Myocyte (in vitro differentiated cells): ENCODE data around the gene ADAM19. TPM values are rescaled to one million over a fixed set of nuclear protein-coding genes. Genes with fewer than 3 reads are reported as not detected.

Experiments
- DNase-seq: peaks from one replicate; pipeline ENCODE4 v3.0.0-alpha.2; 2012; ENCODE audit warnings: low read depth
- total RNA-seq: library from RNA; depleted of rRNA; stranded (reverse); fragments of >200 nt; gene quantifications from 2 replicates; pipeline ENCODE4 v1.2.3, GENCODE V29; 2014

The ADAM19 gene
- total RNA-seq, 1 donor from 2014 or later: 33.4 TPM

DNA sequence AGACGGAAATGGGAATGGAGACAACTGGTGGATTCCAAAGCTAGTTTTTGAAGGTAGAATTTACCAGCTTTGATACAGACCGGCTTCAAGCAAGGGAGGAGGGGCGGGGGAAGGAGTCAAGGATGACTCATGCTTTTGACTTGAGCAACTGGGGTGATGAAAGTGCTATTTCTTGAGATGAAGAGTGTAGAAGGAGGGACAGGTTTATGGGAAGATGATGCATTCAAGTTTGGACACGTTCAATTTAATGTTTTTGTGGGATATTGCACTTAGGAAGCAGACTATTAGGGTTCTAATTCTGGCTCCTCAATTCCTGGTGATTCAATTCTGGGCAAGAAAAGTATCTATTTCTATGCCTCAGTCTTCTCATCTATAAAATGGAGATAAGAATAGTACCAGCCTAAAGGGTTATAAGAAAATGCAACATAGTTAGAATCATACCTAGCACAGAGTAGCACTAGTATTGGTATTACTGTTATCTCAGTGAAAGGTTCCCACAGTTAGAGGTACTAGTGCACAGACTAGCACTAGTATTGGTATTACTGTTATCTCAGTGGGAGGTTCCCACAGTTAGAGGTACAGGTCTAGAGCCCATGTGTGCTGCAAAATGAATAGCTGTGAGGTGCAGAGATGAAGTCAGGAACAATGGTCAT, 110.9 kb downstream of the ADAM19 start:
- DNase-seq: peak; percentile 75

DNA sequence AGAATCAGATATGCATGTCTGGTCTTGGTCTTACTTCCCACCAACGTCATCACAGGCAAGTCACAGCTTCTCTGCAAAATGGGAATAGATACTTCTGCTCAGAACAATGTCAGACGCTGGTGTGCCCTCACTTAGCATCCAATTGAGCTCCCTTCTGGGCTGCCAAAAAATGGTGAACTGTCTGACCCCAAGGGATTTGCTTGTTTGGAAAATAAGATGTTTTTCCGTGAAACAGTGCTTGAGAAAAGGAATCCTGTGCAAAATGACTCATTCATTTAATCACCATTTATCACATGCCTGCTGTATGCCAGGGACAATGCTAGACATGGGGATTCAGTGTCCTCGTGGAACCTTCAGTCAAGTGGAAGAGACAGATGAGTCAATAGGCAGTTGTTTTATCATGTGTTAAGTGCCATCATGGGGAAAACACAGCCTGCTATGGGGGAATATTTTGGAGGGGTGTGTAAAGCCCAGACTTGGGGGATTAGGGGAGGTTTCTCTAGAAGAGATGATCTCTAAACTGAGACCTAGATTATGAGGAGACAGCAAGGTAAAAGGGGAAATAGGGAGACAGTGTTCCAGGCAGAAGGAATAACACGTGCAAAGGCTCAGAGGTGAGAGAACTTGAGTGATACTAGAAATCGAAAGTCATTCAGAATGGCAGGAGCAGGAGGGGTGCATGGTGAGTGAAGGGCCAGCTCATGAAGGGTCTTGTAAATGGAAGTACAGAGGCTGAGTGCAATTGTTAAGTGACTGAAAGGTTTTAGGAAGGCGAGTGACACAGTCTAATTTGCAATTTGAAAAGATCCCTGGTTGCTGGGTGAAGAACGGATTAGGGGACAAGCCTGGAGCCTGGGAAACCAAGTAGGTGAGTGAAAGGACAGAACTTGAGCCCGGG, 111.7 kb downstream of the ADAM19 start:
- DNase-seq: peak; percentile 30

DNA sequence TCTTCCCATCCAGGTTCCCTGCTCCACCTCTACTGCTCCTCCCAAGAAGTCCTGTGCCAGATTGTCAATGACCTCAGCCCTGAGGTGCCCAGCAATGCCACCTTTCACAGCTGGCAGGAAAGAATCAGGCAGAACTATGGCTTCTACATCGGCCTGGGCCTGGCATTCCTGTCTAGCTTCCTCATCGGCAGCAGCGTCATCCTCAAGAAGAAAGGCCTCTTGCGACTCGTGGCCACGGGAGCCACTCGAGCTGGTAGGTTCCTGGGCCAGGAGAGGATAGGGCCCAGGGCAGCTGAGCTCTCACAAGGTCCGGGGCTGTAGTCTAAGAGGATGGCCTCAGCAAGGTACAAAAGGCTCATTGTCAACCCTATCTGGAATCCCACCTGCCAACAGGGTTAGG, 112.5 kb downstream of the ADAM19 start:
- no peak for DNase-seq

DNA sequence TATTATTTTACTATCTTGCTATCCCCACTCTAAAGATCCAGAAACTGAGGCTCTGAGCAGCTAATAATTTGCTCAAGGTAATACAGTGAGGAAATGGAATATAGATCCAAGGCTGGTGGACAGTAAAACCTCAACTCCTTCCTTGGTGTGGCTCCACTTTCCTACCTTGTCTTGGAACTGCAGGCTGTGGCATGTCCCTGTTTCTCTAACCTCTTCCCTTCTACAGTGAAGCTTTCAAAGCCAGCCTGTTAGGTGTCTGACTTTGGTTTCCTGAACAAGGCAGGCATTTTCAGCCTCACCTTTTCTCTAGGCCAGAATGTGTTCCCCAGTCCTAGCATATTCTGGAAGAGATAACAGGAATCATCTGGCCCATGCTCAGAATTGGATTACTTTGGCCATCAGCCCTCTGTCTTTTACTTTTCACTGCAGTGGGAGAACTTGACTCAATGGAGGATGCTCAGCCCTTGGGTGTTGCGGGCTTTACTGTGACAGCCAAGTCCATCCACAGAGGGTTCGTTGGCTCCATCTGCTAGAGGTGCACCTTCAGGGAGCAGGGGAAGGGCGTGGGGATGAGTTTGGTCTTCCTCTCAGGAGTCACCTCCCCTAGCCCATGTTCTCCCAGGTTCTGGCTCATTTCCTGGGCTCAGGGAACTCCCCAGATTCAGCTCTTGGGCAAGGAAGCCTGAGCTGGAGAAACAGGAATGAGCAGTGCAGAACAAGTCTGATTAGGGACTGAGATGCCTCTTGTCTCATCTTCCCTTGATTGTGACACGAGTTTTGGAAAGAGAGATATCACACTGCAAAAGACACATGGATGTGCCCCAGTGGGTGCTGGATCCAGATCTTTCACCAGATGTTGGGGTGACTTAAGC, 114.4 kb downstream of the ADAM19 start:
- DNase-seq: no peak

DNA sequence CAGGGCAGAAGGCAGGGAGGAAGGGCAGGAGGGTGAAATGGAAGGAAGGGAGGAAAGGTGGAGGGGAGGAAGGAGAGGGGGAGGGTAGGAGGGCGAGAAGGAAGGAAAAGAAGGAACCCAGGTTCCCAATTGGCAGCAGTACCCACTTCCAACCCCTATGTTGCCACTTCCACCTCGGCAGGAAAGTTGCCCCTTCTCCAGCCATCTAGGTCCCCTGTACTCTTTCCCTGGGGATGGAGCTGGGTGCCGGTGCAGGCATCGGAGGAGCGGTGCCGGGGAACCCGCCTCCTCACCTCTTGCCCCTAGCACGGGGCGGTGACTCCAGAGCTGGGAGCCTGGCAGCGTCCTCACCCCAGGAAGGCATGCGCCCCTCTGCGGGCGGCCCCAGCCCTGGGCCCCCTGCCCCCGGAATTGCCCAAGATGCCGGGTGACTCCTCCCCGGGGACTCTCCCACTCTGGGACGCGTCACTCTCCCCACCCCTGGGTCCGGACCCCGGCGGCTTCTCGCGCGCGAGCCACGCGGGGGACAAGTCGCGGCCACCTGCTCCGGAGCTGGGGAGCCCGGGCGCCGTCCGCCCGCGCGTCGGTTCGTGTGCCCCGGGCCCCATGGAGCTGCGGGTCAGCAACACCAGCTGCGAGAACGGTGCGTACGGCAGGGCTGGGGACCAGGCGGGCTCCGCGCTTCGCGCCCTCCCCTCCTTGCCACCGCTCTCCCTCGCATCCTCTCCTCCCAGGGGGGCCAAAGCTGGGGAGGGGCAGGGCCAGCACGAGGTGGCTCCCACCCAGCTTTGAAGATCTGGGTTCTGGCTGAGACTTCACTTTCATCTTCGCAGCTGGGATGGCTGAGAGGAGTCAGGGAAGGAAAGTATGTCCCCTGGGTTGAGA, 115.6 kb downstream of the ADAM19 start, which contains the start of gene NIPAL4:
TSS of gene NIPAL4 (plus strand) at position 499 of the 885 bp plus-strand sequence. CDS start at position 607, 108 bp downstream.
- DNase-seq: no peak

DNA sequence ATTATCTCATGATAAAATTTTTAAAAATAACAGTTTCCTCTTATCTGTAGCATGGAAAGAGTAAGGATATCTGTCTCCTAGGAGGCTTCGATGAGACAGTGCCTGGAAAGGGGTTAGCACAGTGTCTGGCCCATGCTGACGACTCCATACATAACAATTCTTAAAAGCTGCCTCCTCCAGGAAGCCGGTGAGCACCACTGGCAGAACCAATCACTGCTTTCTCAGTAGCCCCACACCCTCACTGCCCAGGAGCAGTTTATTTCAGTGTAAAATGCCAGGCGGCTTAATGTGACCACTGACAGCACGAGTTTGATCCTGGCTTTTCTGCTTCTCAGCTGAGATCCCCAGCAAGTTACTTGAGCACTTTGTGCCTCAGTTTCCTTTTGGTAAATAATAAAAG, 116.7 kb downstream of the ADAM19 start:
- no peak for DNase-seq

GRCh38 chr5:157457391-157457790, 118.2 kb downstream of the ADAM19 start:
- no peak for DNase-seq

- no peak for DNase-seq
These were observed 119.3 kb downstream of the ADAM19 start for GRCh38 chr5:157456301-157456700.

- no peak for DNase-seq
These were observed 120.5 kb downstream of the ADAM19 start for GRCh38 chr5:157455057-157455456.

DNA sequence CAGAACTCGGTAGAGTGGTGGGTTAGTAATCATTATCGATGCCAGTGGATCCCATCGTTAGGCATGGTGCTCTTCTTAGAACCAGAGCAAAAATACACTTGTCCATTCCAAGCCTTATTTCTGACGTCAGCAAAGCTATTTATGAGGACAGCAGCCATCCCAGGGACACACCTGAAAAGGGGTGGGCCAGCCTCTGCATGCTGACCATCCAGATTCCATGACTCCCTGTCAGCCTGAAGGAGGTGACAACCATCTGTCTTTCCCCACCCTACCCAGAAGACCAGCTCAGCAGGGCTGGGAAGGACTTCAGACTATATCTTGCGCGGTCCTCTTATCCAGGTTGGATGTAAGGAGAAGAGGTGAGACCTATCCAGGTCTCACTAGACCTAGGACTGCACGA, 121.3 kb downstream of the ADAM19 start:
- no peak for DNase-seq

DNA sequence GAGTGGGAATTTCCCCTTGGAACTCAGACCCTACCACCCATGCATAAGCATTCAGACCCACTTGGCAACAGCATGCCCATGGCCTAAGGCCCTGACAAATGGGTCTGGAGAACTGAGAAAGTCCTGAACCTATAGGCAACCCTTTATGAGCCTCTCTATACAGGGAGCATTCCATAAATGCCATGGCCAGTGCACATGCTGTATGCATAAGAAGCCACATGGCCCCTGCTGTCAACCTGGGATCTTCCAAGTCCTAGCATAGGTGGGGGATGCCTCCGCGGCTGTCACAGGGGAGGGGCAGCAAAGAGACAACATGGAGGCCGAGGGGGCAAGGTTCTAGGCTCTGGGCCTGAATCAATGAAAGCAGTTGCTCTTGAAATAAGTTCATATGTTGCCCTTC, 123.8 kb downstream of the ADAM19 start:
- no peak for DNase-seq

- DNase-seq: no peak
These were observed 125.6 kb downstream of the ADAM19 start for GRCh38 chr5:157450024-157450423.

DNA sequence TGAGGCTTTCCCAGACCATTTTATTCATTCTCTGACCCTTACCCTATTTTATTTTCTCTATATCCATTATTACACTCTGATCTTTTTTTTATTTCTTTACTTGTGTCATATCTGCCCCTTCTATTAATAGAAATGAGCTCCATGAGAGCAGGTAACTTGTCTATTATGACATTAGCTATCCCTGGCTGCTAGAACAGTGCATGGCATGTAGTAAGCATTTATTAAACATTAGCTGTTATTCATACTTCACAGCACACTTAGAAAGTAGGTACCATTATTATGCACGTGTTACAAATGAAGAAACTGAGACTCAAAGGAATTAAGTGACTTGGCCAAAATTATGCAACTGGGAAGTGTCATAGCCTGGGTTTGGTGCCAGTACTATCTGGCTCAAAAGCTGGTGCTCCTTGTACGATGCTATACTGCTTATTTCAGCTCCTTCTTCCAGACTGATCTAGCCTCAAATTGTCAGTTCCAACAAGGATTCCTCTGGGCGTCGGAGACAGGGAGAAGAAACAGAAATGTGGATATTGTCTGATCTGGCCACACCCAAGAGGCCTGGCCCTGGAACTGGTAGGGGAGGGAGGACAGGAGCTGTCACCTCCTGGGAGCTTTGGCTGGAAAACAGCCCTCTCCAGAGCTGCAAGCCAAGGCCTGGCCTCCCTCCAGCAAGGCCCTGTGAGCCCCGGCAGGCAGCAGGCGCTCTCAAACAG, 126.4 kb downstream of the ADAM19 start:
- DNase-seq: no peak

DNA sequence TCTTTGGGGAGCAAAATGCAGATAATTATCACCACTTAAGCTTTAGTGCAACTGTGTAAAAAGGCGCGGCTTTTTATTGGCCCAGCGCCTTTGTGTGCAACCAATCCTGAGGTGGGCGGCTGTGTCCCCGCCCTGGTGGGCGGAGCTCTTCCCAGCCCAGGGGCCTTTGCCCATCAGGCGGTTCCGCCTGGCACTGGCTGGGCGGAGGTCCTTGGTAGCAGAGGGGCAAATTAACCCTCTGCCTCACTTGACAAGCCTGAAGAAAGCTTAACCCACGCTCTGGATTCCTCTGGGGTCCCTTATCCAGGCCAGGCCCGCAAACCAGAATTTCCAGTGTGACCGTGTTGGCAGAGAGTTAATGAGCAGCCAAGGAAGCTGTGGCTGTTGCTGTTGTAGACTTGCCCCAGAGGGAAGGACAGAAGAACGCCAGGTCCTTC, 128.4 kb downstream of the ADAM19 start:
- no peak for DNase-seq

DNA sequence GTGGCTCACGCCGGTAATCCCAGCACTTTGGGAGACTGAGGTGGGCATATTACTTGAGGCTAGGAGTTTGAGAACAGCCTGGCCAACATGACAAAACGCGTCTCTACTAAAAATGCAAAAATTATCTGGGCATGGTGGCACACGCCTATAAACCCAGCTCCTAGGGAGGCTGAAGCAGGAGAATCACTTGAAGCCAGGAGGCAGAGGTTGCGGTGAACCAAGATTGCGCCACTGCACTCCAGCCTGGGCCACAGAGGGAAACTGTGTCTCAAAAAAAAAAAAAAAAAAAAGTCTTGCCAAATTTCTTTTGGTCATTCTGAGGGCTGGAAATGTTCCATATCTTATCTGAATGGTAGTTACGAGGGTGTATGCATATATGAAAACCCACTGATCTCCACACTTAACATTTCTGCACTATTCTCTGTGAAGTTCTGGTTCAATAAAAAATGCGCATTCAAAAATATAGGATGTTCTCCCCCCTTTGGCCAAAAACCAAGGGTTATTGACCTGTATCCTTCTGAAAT, 129.1 kb downstream of the ADAM19 start:
- DNase-seq: no peak

DNA sequence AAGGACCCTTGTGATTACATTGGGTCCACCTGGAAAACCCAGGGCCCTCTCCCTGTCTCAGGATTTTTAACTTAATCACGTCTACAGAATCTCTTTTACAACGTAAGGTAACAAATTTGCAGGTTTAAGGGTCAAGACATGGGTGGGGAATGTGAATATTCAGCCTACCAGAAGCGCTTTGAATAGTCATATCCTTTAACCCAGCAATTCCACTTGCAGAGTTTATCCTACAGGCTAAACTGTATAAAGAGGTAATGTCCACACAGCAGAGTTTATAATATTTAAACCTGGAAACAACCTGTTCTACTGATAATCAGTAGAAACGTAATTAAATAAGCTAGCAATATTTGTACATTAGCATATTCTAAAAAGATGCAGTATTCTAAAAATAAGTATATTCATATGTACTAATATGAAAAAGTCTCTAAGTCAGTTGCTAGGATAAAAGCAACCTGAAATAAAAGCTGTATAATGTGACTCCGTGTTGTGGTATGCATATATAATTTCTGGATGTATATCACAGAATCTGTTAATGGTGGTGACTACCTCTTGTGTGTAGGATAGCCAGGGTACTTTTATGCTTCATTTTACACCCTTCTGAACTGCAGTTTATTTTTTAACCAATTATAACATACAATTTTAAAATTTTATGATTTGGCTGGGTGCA, 129.7 kb downstream of the ADAM19 start:
- no peak for DNase-seq

GRCh38 chr5:157444224-157444623, 131.4 kb downstream of the ADAM19 start:
- DNase-seq: no peak

GRCh38 chr5:157443041-157443549, 132.5 kb downstream of the ADAM19 start:
- DNase-seq: no peak

GRCh38 chr5:157434096-157434495, 141.5 kb downstream of the ADAM19 start:
- no peak for DNase-seq
